Tibial artery (tissue), 4 donors: ENCODE measurements around the gene TRIM59.
A peak's percentile ranks its signal among the peaks of the same experiment; 100 is the strongest.

ENCODE experiments used
- DNase-seq, 2 donors: peaks; one replicate each; pipeline ENCODE4 v3.0.0-alpha.2; 2019
- H3K27ac ChIP-seq, 2 donors: fragments of 200-600 bp; sonication (generic) in 1 of 2; 1 replicate in 1 of 2; 2 replicates in 1 of 2; pipeline ENCODE4 v1.5.1; 2018 to 2019; ENCODE audit warnings: mild to moderate bottlenecking in 1 of 2
- H3K27me3 ChIP-seq, 2 donors: fragments of 200-600 bp; sonication (generic) in 1 of 2; one replicate each; pipeline versions ENCODE4 v1.5.1 to v1.6.0; 2016 to 2019
- H3K36me3 ChIP-seq, 3 donors: fragments of 200-600 bp; sonication (generic) in 2 of 3; one replicate each; pipeline ENCODE4 v1.5.1; 2016 to 2019; ENCODE audit warnings: mild to moderate bottlenecking in 2 of 3
- H3K4me1 ChIP-seq, 4 donors: fragments of 200-600 bp; sonication (generic) in 2 of 4; 1 replicate in 3 of 4; 2 replicates in 1 of 4; pipeline ENCODE4 v1.5.1; 2016 to 2019
- H3K4me3 ChIP-seq, 2 donors: fragments of 200-600 bp; sonication (generic) in 1 of 2; 1 replicate in 1 of 2; 2 replicates in 1 of 2; pipeline ENCODE4 v1.5.1; 2018 to 2019; ENCODE audit warnings: mild to moderate bottlenecking in 2 of 2
- H3K9me3 ChIP-seq, 3 donors: fragments of 200-600 bp; sonication (generic) in 1 of 3; one replicate each; pipeline ENCODE4 v1.5.1; 2016 to 2019
- intact Hi-C: fragments of 100-400 bp; cut with DNase I; formaldehyde crosslinking; loops from one replicate; pipeline ENCODE4 v1.15.0; 2023; ENCODE audit warnings: low total_unique reads
- TF ChIP-seq, protein P1 (sequence below), 2 experiments: fragments of 200-600 bp in 1 of 2; fragments of 450-650 bp in 1 of 2; IDR thresholded peaks; one replicate each; pipeline ENCODE4 v1.5.1; 2017 to 2019; ENCODE audit warnings: antibody characterized with exemption in 2 of 2, mild to moderate bottlenecking in 1 of 2, moderate library complexity in 1 of 2

The TRIM59 gene

GRCh38 chr3:160448845-160449635 lies 546 bp downstream of the TRIM59 start:
- peak overlapping the region; percentile 68 to 71 for H3K27ac ChIP-seq
- no peaks in the 10 kb centered on the region for H3K36me3 ChIP-seq
- peaks cover 0 to 4% (median 0%) of the 10 kb centered on the region in 3 donors for H3K9me3 ChIP-seq
- peaks cover 0 to 15% (median 6%) of the 10 kb centered on the region in 4 donors for H3K4me1 ChIP-seq
- TF ChIP-seq, protein P1, sequence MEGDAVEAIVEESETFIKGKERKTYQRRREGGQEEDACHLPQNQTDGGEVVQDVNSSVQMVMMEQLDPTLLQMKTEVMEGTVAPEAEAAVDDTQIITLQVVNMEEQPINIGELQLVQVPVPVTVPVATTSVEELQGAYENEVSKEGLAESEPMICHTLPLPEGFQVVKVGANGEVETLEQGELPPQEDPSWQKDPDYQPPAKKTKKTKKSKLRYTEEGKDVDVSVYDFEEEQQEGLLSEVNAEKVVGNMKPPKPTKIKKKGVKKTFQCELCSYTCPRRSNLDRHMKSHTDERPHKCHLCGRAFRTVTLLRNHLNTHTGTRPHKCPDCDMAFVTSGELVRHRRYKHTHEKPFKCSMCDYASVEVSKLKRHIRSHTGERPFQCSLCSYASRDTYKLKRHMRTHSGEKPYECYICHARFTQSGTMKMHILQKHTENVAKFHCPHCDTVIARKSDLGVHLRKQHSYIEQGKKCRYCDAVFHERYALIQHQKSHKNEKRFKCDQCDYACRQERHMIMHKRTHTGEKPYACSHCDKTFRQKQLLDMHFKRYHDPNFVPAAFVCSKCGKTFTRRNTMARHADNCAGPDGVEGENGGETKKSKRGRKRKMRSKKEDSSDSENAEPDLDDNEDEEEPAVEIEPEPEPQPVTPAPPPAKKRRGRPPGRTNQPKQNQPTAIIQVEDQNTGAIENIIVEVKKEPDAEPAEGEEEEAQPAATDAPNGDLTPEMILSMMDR (IDR thresholded peaks at IDR 0.05): no peak
- H3K4me3 ChIP-seq: peak overlapping the region; percentile 52 to 62
- H3K27me3 ChIP-seq: no peaks in the 10 kb centered on the region
- intact Hi-C loops: no loop called here
- no peak for DNase-seq

DNA sequence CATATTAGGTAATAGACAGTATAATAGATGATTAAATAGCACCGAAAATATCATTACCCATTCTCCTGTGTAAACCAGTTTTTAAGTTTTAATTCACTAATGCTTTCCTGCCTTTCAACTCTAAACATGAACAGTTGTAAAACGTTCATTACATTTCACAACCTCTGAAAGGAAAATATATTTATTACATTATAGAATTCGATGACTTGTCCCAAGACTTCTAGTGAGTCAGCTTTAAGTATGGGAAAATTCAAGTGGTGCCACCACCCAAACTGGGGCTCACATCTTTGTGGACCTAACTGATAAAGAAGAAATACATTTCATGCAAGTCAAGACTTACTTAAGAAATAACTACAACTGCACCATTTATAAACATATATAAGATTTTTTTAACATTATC lies 2.0 kb downstream of the TRIM59 start:
- intact Hi-C loops: no loop called here
- Histone ChIP-seq H3K9me3 (peaks cover 0 to 4% (median 0%) of the 10 kb centered on the region in 3 donors), H3K4me1 (peaks cover 0 to 15% (median 6%) of the 10 kb centered on the region in 4 donors), H3K27ac (no peak overlapping the region), H3K4me3 (no peak overlapping the region), H3K27me3 (no peaks in the 10 kb centered on the region), H3K36me3 (no peaks in the 10 kb centered on the region)
- no peak for DNase-seq
- TF ChIP-seq, protein P1 (IDR thresholded peaks at IDR 0.05): no peak

GRCh38 chr3:160446522-160447056 lies 3.0 kb downstream of the TRIM59 start:
- Histone ChIP-seq H3K27me3 (no peaks in the 10 kb centered on the region), H3K9me3 (peaks cover 0 to 4% (median 0%) of the 10 kb centered on the region in 3 donors), H3K36me3 (no peaks in the 10 kb centered on the region), H3K27ac (no peak overlapping the region), H3K4me1 (peaks cover 0 to 15% (median 6%) of the 10 kb centered on the region in 4 donors), H3K4me3 (no peak overlapping the region)
- TF ChIP-seq, protein P1 (IDR thresholded peaks at IDR 0.05): no peak
- no peak for DNase-seq
- intact Hi-C loops: no loop called here

GRCh38 chr3:160445854-160446253 lies 3.7 kb downstream of the TRIM59 start:
- Histone ChIP-seq H3K36me3 (no peaks in the 10 kb centered on the region), H3K4me3 (no peak overlapping the region), H3K9me3 (peaks cover 0 to 4% (median 0%) of the 10 kb centered on the region in 3 donors), H3K27me3 (no peaks in the 10 kb centered on the region), H3K4me1 (peaks cover 0 to 15% (median 6%) of the 10 kb centered on the region in 4 donors), H3K27ac (no peak overlapping the region)
- intact Hi-C loops: no loop called here
- no peak for DNase-seq
- TF ChIP-seq, protein P1 (IDR thresholded peaks at IDR 0.05): no peak

GRCh38 chr3:160444411-160444810 lies 5.2 kb downstream of the TRIM59 start:
- Histone ChIP-seq H3K4me1 (peaks cover 0 to 2% (median 1%) of the 10 kb centered on the region in 4 donors), H3K27me3 (no peaks in the 10 kb centered on the region), H3K9me3 (no peaks in the 10 kb centered on the region), H3K4me3 (no peak overlapping the region), H3K36me3 (no peaks in the 10 kb centered on the region), H3K27ac (no peak overlapping the region)
- TF ChIP-seq, protein P1 (IDR thresholded peaks at IDR 0.05): no peak
- intact Hi-C loops: no loop called here
- DNase-seq: no peak
